Ishikawa (cell line): ENCODE measurements around the gene RAI1.

Experiments used
- CEBPB ChIP-seq: IDR thresholded peaks from 2 replicates; pipeline ENCODE4 v1.6.1; 2012
- EP300 ChIP-seq: IDR thresholded peaks from 2 replicates; pipeline ENCODE4 v1.6.1; 2012; ENCODE audit warnings: borderline replicate concordance
- FOXM1 ChIP-seq: IDR thresholded peaks from 2 replicates; pipeline ENCODE4 v1.6.1; 2012; ENCODE audit warnings: low read depth, borderline replicate concordance
- MAX ChIP-seq: IDR thresholded peaks from 2 replicates; pipeline ENCODE4 v1.6.1; 2012
- RAD21 ChIP-seq: IDR thresholded peaks from 2 replicates; pipeline ENCODE4 v1.6.1; 2012; ENCODE audit warnings: low read depth
- TAF1 ChIP-seq: IDR thresholded peaks from 2 replicates; pipeline ENCODE4 v1.6.1; 2012; ENCODE audit warnings: low read depth, mild to moderate bottlenecking
- TCF12 ChIP-seq: IDR thresholded peaks from 2 replicates; pipeline ENCODE4 v1.6.1; 2012; ENCODE audit warnings: low read depth
- TEAD4 ChIP-seq: IDR thresholded peaks from 2 replicates; pipeline ENCODE4 v1.6.1; 2012
- YY1 ChIP-seq: IDR thresholded peaks from 2 replicates; pipeline ENCODE4 v1.6.1; 2012; ENCODE audit warnings: low read depth
- ZBTB7A ChIP-seq: IDR thresholded peaks from 2 replicates; pipeline ENCODE4 v1.6.1; 2012; ENCODE audit warnings: low read depth

GRCh38 chr17:17806611-17807274 lies 125.5 kb downstream of the RAI1 start:
- TF ChIP-seq RAD21 (no peak), YY1 (no peak), EP300 (no peak), FOXM1 (no peak), ZBTB7A (no peak), MAX (no peak), CEBPB (no peak), TAF1 (no peak), TEAD4 (no peak), TCF12 (no peak)
